Measurements from ENCODE around the gene SLC39A1.
A peak's percentile ranks its signal among the peaks of the same experiment; 100 is the strongest.

SLC39A1 gene

DNA sequence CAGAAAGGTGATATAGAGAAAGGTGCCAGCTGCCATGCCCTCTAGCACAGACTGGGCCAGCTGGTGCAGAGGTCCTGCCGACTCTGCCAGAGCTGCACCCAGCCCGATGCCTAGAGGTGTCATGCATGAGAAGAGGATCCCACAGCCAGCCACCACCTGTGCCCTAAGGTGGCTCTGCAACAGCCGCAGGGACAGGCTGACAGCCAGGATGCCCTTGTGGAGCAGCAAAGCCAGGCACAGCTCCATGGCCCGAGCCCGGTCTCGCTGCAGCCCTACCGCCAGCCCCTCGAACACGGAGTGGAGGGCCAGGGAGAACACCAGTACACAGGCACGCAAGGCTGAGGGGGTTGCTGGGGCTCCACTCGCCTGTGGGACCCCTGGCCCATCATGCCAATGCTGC lies 3.1 kb downstream of the SLC39A1 start:
- Histone ChIP-seq H3K4me1 (ENCODE audit: insufficient read depth, low read length, severe bottlenecking) (peaks cover 55% of the 10 kb centered on the region), H2AFZ (ENCODE audit: low read length) (no peak overlapping the region), H3K4me2 (ENCODE audit: low read length) (no peak overlapping the region), H4K20me1 (ENCODE audit: insufficient read depth, low read length) (no peaks in the 10 kb centered on the region), H3K79me2 (ENCODE audit: insufficient read depth, low read length) (peaks cover 24% of the 10 kb centered on the region), H3K9me3 (ENCODE audit: low read length) (no peaks in the 10 kb centered on the region), H3K27me3 (ENCODE audit: insufficient read depth, low read length) (no peaks in the 10 kb centered on the region), H3F3A (ENCODE audit: insufficient read depth, low read length) (no peaks in the 10 kb centered on the region), H3K9me2 (ENCODE audit: low read depth, low read length) (no peaks in the 10 kb centered on the region), H3K4me3 (ENCODE audit: low read depth, low read length, poor library complexity, severe bottlenecking) (no peak overlapping the region), H3K27ac (ENCODE audit: low read depth, low read length, poor library complexity, severe bottlenecking) (no peak overlapping the region), H3K9ac (ENCODE audit: low read length) (no peak overlapping the region), H3K36me3 (ENCODE audit: insufficient read depth, low read length) (peaks cover 7% of the 10 kb centered on the region; the same call in 1 of the 2 replicates)
- TF ChIP-seq EZH2 (IDR thresholded peaks at IDR 0.05; ENCODE audit: borderline replicate concordance, low read length) = no peak
- TF ChIP-seq, protein P1, sequence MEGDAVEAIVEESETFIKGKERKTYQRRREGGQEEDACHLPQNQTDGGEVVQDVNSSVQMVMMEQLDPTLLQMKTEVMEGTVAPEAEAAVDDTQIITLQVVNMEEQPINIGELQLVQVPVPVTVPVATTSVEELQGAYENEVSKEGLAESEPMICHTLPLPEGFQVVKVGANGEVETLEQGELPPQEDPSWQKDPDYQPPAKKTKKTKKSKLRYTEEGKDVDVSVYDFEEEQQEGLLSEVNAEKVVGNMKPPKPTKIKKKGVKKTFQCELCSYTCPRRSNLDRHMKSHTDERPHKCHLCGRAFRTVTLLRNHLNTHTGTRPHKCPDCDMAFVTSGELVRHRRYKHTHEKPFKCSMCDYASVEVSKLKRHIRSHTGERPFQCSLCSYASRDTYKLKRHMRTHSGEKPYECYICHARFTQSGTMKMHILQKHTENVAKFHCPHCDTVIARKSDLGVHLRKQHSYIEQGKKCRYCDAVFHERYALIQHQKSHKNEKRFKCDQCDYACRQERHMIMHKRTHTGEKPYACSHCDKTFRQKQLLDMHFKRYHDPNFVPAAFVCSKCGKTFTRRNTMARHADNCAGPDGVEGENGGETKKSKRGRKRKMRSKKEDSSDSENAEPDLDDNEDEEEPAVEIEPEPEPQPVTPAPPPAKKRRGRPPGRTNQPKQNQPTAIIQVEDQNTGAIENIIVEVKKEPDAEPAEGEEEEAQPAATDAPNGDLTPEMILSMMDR (IDR thresholded peaks at IDR 0.05; ENCODE audit: low read length) = no peak

DNA sequence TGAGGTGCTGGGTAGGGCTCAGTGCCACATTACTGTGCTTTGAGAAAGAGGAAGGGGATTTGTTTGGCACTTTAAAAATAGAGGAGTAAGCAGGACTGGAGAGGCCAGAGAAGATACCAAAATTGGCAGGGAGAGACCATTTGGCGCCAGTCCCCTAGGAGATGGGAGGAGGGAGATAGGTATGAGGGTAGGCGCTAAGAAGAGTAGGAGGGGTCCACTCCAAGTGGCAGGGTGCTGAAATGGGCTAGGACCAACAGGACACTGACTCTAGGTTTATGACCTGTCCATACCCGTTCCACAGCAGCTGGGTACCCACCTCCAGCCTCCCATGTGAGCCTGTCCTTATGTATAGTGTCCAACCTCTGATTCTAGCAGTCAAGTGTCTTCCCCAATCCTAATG lies 3.9 kb downstream of the SLC39A1 start:
- Histone ChIP-seq H3K9me3 (ENCODE audit: low read length) (no peaks in the 10 kb centered on the region), H3K9ac (ENCODE audit: low read length) (no peak overlapping the region), H3F3A (ENCODE audit: insufficient read depth, low read length) (no peaks in the 10 kb centered on the region), H3K9me2 (ENCODE audit: low read depth, low read length) (no peaks in the 10 kb centered on the region), H3K27me3 (ENCODE audit: insufficient read depth, low read length) (no peaks in the 10 kb centered on the region), H3K4me1 (ENCODE audit: insufficient read depth, low read length, severe bottlenecking) (peaks cover 52% of the 10 kb centered on the region), H2AFZ (ENCODE audit: low read length) (no peak overlapping the region), H4K20me1 (ENCODE audit: insufficient read depth, low read length) (no peaks in the 10 kb centered on the region), H3K4me2 (ENCODE audit: low read length) (no peak overlapping the region), H3K4me3 (ENCODE audit: low read depth, low read length, poor library complexity, severe bottlenecking) (no peak overlapping the region), H3K79me2 (ENCODE audit: insufficient read depth, low read length) (peaks cover 24% of the 10 kb centered on the region), H3K27ac (ENCODE audit: low read depth, low read length, poor library complexity, severe bottlenecking) (no peak overlapping the region), H3K36me3 (ENCODE audit: insufficient read depth, low read length) (peaks cover 13% of the 10 kb centered on the region; the same call in 1 of the 2 replicates)
- TF ChIP-seq, protein P1 (IDR thresholded peaks at IDR 0.05; ENCODE audit: low read length) = no peak

DNA sequence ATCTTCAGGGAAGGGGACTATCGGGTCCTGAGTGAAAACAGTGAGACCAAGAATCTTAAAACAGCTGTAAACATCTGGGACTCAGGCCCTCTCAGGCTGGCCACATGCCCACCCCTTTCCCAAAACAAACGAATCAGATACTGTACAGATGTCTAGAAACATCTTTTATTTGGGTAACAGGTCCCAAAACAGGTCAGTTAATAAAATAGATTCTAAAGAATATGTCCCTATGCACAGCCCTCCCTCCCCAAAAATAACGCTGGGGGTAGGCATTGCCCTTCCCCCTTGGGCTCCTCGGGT lies 4.4 kb downstream of the SLC39A1 start:
- no peaks in the 10 kb centered on the region for H3K9me2 ChIP-seq (ENCODE audit: low read depth, low read length)
- TF ChIP-seq, protein P1 (IDR thresholded peaks at IDR 0.05; ENCODE audit: low read length) = no peak
- TF ChIP-seq EZH2 (IDR thresholded peaks at IDR 0.05; ENCODE audit: borderline replicate concordance, low read length) = no peak
- no peaks in the 10 kb centered on the region for H3F3A ChIP-seq (ENCODE audit: insufficient read depth, low read length)
- no peak overlapping the region for H2AFZ ChIP-seq (ENCODE audit: low read length)
- peak overlapping the region; percentile 28 for H3K4me2 ChIP-seq (ENCODE audit: low read length)
- H4K20me1 ChIP-seq (ENCODE audit: insufficient read depth, low read length) = no peaks in the 10 kb centered on the region
- H3K4me3 ChIP-seq (ENCODE audit: low read depth, low read length, poor library complexity, severe bottlenecking) = peak overlapping the region; percentile 74
- no peaks in the 10 kb centered on the region for H3K9me3 ChIP-seq (ENCODE audit: low read length)
- H3K9ac ChIP-seq (ENCODE audit: low read length) = no peak overlapping the region
- peaks cover 24% of the 10 kb centered on the region for H3K79me2 ChIP-seq (ENCODE audit: insufficient read depth, low read length)
- no peak overlapping the region for H3K27ac ChIP-seq (ENCODE audit: low read depth, low read length, poor library complexity, severe bottlenecking)
- H3K4me1 ChIP-seq (ENCODE audit: insufficient read depth, low read length, severe bottlenecking) = peaks cover 46% of the 10 kb centered on the region
- H3K36me3 ChIP-seq (ENCODE audit: insufficient read depth, low read length) = peaks cover 13% of the 10 kb centered on the region; the same call in 1 of the 2 replicates
- no peaks in the 10 kb centered on the region for H3K27me3 ChIP-seq (ENCODE audit: insufficient read depth, low read length)

Measured in OCI-LY1 (cell line).